HG02571 (cell line): ENCODE measurements around the gene GRIA1.

Experiments used
- ATAC-seq: cut with Tn5 transposase; IDR thresholded peaks from one replicate; pipeline ENCODE4 v1.9.1; 2021; ENCODE audit warnings: mild to moderate bottlenecking, moderate library complexity; ENCODE audit not compliant: unreplicated experiment

GRIA1 gene

GRCh38 chr5:153770066-153770465 lies 279.6 kb downstream of the GRIA1 start:
- ATAC-seq: no peak

DNA sequence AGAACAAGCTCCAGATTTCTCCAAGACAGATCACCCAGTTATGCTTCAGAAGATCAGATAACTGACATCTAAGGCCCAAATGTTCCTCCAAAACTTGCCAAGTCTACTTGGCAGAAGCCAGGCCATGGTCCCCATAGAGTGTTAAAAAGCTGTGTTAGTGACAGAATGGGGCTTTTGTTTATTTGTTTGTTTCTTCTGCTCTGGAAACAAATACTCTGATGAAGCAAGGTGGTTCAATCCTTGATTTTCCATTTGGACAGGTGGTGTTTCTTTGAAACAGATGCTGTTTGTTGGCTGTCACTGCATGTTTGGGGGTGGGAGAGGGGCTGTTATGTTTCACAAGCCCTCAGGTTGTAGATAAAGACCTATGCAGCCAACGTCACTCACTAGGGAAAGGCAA lies 284.2 kb downstream of the GRIA1 start:
- ATAC-seq: no peak

DNA sequence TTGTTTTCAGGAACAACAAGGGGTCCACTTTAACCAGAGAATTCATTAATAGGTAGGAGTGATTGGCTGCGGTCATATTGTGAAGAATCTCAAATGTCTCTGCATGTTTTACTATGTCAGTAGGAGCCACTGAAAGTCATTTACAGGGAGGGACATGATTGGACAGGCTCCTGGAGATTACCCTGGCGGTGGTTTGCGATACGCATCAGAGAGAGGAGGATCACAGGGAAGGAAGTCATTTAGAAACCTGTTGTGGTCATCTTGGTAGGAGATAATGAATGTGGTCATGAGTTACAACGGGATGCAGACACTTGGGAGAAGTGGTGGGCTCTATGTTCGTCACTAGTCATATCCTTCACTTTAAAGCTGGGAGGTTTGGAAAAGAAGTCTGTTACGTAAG lies 285.5 kb downstream of the GRIA1 start:
- ATAC-seq: no peak

GRCh38 chr5:153777681-153778581 lies 287.5 kb downstream of the GRIA1 start:
- no peak for ATAC-seq

GRCh38 chr5:153779836-153780235 lies 289.4 kb downstream of the GRIA1 start:
- no peak for ATAC-seq

DNA sequence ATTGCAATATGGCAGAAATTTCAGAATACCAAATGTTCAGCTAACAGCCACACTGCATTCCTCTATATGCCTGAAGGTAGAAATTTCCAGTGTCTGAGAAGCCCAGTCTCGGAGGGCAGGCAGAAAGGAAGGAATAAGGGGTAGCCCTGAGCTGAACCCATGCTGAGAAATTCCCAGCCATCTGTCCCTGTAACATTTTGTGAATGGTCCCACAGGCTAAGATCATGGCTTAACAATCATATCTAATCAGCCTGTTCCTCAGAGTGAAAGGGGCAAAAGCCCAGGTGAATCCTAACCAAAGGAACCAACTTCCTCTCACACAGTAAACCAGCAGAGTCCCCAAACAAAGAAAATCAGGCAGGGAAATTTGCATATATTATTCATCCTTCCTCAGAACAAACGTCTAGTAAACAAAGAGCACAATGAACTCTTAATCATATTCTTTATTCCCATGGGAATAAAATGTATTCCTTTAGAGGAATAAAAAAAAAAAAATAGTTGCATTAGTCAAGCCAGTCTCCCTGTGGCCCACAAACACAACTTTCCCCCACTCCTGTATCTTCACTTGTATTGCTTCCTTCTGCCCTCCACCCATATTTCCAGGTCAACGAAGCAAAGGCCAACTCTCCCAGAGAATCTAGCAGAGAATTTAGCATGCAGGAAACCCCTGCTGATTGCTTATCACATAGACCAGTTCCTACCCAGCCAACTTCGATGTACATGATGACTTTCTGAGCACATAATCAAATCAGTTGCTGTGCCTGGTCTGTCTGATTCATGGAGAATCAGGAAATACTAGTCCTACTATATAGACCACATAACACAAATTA lies 290.6 kb downstream of the GRIA1 start:
- no peak for ATAC-seq

DNA sequence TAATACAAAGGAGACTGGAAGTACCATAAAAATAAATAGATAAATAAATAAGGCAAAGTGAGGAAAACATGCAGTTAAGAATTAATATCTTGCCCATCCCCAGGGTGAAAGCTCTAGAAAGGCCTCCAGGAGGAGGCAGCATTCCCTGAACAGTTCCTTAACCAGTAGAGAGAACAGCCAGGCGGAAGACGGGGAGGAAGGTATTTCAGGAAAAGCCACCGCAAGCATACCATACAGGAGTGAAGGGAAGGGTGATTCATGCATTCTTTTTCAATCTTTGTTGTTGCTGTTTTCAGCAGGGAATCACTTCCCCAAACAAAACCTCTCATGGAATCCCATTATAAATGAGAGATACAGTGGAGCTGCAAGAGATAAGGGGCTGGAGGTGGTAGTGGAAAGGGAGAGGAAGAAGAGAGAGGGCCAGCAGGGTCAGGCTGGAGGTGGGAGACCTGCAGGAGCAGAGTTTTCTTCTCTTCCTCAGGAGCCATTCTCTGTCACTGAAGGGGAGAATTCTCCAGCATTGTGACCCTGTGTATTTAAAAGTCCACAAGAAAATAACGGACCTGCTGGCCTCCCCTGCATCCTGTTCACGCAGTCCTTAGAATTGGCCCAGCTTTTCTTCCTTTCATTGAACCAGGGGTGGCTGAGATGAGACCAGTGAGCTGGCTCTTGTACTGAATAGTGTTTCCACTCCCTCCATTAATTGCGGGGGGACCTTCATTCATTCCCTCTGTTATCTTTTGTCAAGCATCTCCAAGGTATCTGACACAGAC lies 292.3 kb downstream of the GRIA1 start:
- ATAC-seq: no peak

DNA sequence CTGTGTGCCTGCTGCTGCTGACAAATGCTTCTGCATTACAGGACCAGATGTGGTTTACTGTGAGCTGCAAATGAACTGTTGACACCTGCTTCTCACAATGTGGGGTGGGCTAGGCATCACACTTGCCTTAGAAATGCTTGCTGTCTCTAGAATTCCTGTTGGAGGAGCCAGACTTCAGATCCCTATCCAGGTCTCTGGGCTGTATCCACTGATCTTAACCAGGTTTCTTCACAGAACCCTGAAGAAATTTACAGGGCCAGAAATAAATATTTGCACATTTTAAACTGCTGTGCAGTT lies 292.8 kb downstream of the GRIA1 start:
- no peak for ATAC-seq

- no peak for ATAC-seq
These were observed 293.8 kb downstream of the GRIA1 start for GRCh38 chr5:153784277-153784676.

GRCh38 chr5:153791339-153791738 lies 300.9 kb downstream of the GRIA1 start:
- ATAC-seq: no peak

DNA sequence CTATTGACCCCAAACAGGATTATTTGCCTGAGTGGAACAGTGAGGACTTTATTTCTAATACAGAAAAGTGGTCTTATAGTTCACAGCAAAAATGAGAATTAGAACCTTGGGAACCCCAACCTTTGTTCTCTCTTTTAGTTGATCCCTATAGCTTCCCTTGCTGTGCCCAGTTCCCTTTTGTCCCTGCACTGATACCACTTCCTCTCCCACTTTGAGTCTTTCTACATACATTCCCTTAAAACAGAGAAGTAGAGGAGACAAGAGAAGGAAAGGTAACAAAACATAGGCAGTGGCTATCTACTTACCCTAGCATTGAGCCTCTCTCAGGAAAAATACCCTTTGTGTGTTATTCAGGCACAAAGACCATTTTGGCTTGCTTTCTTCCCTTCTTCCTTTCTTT lies 301.8 kb downstream of the GRIA1 start:
- ATAC-seq: no peak

GRCh38 chr5:153793699-153794098 lies 303.2 kb downstream of the GRIA1 start:
- no peak for ATAC-seq

- no peak for ATAC-seq
These were observed 303.9 kb downstream of the GRIA1 start for GRCh38 chr5:153794327-153794726.

DNA sequence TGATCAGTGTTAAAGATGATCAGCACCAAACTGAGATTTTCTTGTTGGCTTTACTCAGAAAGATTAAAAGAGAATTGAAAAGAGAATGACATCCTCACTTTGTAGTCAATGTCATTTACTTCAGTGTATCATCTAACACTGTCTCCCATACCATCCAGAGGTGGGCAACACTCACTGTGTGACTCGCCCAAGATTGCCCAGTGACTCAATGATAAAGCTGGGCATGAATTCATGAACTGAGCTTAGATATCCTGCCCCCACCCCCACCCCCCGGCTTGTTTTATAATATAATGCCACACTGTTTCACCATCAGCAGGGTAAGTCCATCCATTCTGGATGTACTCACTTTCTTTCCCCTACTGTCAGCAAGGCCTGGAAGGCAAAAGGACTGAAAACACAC lies 306.1 kb downstream of the GRIA1 start:
- ATAC-seq: no peak

DNA sequence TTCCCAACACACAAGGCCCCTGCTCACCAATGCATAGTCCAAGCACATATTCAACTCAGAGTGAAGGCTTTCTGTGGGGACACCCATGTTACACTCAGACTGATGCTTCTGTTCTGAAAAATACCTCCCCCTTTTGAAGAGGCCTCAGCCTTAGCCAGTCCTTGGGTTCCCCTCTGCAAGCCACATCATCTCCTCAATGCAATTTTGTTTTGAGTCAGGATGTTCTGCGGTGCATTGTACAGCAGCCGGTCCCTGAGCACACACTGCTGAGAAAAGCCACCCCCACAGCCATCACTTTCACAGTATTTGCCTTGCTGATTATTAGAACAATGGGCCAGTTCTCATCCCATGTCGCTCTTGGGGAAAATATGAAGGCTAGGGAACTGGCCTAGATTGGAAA lies 307.0 kb downstream of the GRIA1 start:
- ATAC-seq: peak; percentile 90

GRCh38 chr5:153798830-153799229 lies 308.4 kb downstream of the GRIA1 start:
- ATAC-seq: no peak

DNA sequence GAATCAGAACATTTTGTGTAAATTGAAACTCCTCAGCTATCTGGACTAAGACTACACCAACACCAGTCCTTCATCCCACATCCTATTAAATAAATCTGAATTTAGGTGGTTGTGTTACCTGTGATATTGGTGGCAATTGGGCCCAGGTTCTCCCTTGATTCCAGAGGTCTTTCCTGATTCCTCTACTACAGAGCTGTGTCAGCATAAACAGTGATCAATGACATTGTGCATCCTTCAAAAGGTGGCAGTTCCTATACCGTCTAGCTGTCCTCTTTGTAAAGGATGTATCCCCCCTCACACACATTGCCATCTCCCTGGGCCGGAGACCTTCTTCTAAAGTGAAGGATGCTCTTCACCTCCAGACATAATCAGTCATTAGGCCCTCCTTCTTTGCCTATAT lies 309.0 kb downstream of the GRIA1 start:
- ATAC-seq: no peak

- no peak for ATAC-seq
These were observed 311.8 kb downstream of the GRIA1 start for GRCh38 chr5:153802050-153802821.

- no peak for ATAC-seq
These were observed 317.3 kb downstream of the GRIA1 start for GRCh38 chr5:153807801-153808200.

GRCh38 chr5:153809166-153809565 lies 318.7 kb downstream of the GRIA1 start:
- ATAC-seq: no peak

GRCh38 chr5:153813901-153814300 lies 323.4 kb downstream of the GRIA1 start:
- no peak for ATAC-seq
